ENCODE results near the gene MCOLN1. TPM values are rescaled to one million over a fixed set of nuclear protein-coding genes. Genes with fewer than 3 reads are reported as not detected.

The MCOLN1 gene
- total RNA-seq = 9.1 and 9.3 TPM in 2 replicates

GRCh38 chr19:7522072-7522922 is at the start of gene MCOLN1:
MCOLN1 (plus strand) TSS chr19:7522624; CDS start chr19:7522751, 127 bp downstream.

DNA sequence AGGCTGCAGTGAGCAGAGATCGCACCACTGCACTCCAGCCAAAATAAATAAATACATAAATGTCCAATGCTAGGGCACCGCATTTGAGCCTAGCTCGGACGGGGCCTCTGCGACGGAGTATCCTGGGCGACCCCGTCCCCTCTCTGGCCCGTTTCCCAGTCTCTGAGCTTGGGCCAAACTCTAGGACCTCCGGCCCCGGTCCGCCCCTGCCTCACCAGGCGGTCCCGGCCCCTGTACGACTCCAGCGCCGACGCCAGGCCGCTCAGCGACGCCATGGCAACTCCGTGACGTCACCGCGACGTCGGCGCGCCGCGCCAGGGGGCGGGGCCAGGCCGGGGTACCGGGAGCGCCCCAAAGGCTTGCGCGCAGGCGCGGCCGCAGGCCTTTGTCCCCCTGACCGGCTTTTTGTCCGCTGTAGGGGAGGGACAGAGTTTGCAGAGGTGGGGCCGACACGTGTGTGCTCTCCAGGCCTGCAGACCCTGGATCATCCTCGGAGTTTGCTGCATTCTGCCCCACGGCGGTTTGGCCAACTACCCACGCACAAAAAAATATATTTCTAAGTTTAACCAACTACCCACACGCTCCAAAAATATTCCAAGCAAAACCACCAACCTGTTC is 33.6 kb upstream of the MCOLN1 start, which contains the start of gene PEX11G:
Gene PEX11G (minus strand): TSS at position 300 of the 618 bp plus-strand sequence. CDS start 25 bp downstream, at position 275.

GRCh38 chr19:7515645-7516151 is 6.7 kb upstream of the MCOLN1 start, which contains the start of gene ZNF358:
ZNF358 (plus strand) TSS chr19:7516103; CDS start chr19:7519243, 3,140 bp downstream.

GRCh38 chr19:7535047-7535997 is 12.9 kb downstream of the MCOLN1 start, which contains the start of gene PNPLA6:
PNPLA6 (plus strand) TSS chr19:7535717; CDS start chr19:7535789, 72 bp downstream.

Small RNA genes within 50 kb of the gene (small RNA-seq; reads per million reads assigned to genes)
- gene AC008878.2 = not detected

Other genes starting within 250 kb of the MCOLN1 start
- gene INSR, start 228.2 kb upstream of the MCOLN1 start, total RNA-seq = 77.0 and 149 TPM in 2 replicates
- gene ARHGEF18, start 173.7 kb upstream of the MCOLN1 start, total RNA-seq = 35.1 and 36.9 TPM in 2 replicates
- 1.6 and 1.7 TPM in 2 replicates for gene PEX11G, start 33.6 kb upstream of the MCOLN1 start, total RNA-seq
- gene ZNF358, start 6.5 kb upstream of the MCOLN1 start, total RNA-seq = 26.2 and 44.4 TPM in 2 replicates
- gene PNPLA6, start 13.1 kb downstream of the MCOLN1 start, total RNA-seq = 151 and 181 TPM in 2 replicates
- 0.33 TPM in 1 of 2 replicates, not detected in the other for gene CAMSAP3, start 73.2 kb downstream of the MCOLN1 start, total RNA-seq
- gene XAB2, start 106.9 kb downstream of the MCOLN1 start, total RNA-seq = 39.1 and 46.1 TPM in 2 replicates
- gene PET100, start 107.2 kb downstream of the MCOLN1 start, total RNA-seq = 6.2 and 8.8 TPM in 2 replicates
- not detected in 2 replicates for gene PCP2, start 111.1 kb downstream of the MCOLN1 start, total RNA-seq
- gene STXBP2, start 114.5 kb downstream of the MCOLN1 start, total RNA-seq = 29.4 and 29.8 TPM in 2 replicates
- not detected in 2 replicates for gene RETN, start 146.4 kb downstream of the MCOLN1 start, total RNA-seq
- not detected in 2 replicates for gene MCEMP1, start 154.5 kb downstream of the MCOLN1 start, total RNA-seq
- gene TRAPPC5, start 158.2 kb downstream of the MCOLN1 start, total RNA-seq = 47.4 and 68.5 TPM in 2 replicates
- gene FCER2, start 179.5 kb downstream of the MCOLN1 start, total RNA-seq = not detected in 2 replicates
- gene CLEC4G, start 209.5 kb downstream of the MCOLN1 start, total RNA-seq = not detected in 2 replicates
- gene CD209, start 224.9 kb downstream of the MCOLN1 start, total RNA-seq = not detected in 2 replicates
- not detected in 2 replicates for gene CLEC4M, start 240.6 kb downstream of the MCOLN1 start, total RNA-seq